ENCODE measurements around the gene LMNTD1. TPM values are rescaled to one million over a fixed set of nuclear protein-coding genes. Genes with fewer than 3 reads are reported as not detected.

LMNTD1 gene
- polyA plus RNA-seq, 1 of the 3 experiments (the other 2 are of a cell fraction) = 0.20 TPM

GRCh38 chr12:25566202-25566949 is 13.3 kb upstream of the LMNTD1 start (continued):
- TF ChIP-seq CTCF (IDR thresholded peaks at IDR 0.05) (no peak), EZH2phosphoT487 (IDR thresholded peaks at IDR 0.05; ENCODE audit: borderline replicate concordance, low read depth) (no peak), FOXM1 (IDR thresholded peaks at IDR 0.05; ENCODE audit: low read depth) (no peak), RFX5 (IDR thresholded peaks at IDR 0.05; ENCODE audit: low read length) (no peak), YY1 (IDR thresholded peaks at IDR 0.05; ENCODE audit: low read depth) (no peak), TCF12 (IDR thresholded peaks at IDR 0.05) (no peak), GATA2 (CRISPR knock-in tag; IDR thresholded peaks at IDR 0.05) (no peak), CHD2 (IDR thresholded peaks at IDR 0.05; ENCODE audit: low read length, partially characterized antibody) (no peak), NRF1 (IDR thresholded peaks at IDR 0.05; ENCODE audit: low read depth, low read length) (no peak)

- WGBS (ENCODE audit: low lambda C conversion rate) = 86% methylated on average over 7 of the region's 7 CpGs
- Histone ChIP-seq H3K9me3 (no peaks in the 10 kb centered on the region), H3K9me2 (no peaks in the 10 kb centered on the region), H3K27me3 (ENCODE audit: insufficient read depth) (no peaks in the 10 kb centered on the region), H3K36me3 (replicated peaks in 1 of 2; ENCODE audit: control insufficient read depth in 1 of 2, insufficient read depth in 2 of 2, low read length in 1 of 2) (no peaks in the 10 kb centered on the region), H3K9ac (no peak overlapping the region), H3K27ac (ENCODE audit: low read depth in 2 of 2, low read length in 1 of 2) (no peak overlapping the region), H3K4me2 (no peak overlapping the region), H3K4me1 (ENCODE audit: control insufficient read depth in 1 of 2, insufficient read depth in 2 of 2, low read depth in 1 of 2, low read length in 1 of 2) (no peaks in the 10 kb centered on the region; a peak in 1 of 4 replicates), H3F3A (replicated peaks; ENCODE audit: insufficient read depth) (peaks cover 5% of the 10 kb centered on the region), H4K20me1 (ENCODE audit: insufficient read depth) (no peaks in the 10 kb centered on the region), H3K4me3 (ENCODE audit: low read depth in 2 of 2, low read length in 1 of 2) (no peak overlapping the region), H2AFZ (ENCODE audit: low read depth) (no peak overlapping the region), H3K79me2 (ENCODE audit: insufficient read depth) (no peaks in the 10 kb centered on the region)
- POLR2A ChIA-PET = no interaction called here
- TF ChIP-seq SMC3 (IDR thresholded peaks at IDR 0.05; ENCODE audit: low read depth, low read length) (no peak), SIN3A (IDR thresholded peaks at IDR 0.05; ENCODE audit: borderline replicate concordance, low read depth, low read length) (no peak), TAF1 (IDR thresholded peaks at IDR 0.05; ENCODE audit: borderline replicate concordance, low read depth, low read length) (no peak), FOXM1 (IDR thresholded peaks at IDR 0.05; ENCODE audit: low read depth) (no peak), ELF1 (IDR thresholded peaks at IDR 0.05) (no peak)
- CTCF ChIA-PET = no interaction called here
- no peak for DNase-seq
Observed at GRCh38 chr12:25558586-25558985, 5.5 kb upstream of the LMNTD1 start.

- H3F3A ChIP-seq (replicated peaks; ENCODE audit: insufficient read depth) = peaks cover 12% of the 10 kb centered on the region
- POLR2A ChIA-PET = no interaction called here
- WGBS (ENCODE audit: low lambda C conversion rate) = 42% methylated on average over 2 of the region's 2 CpGs
- TF ChIP-seq SMC3 (IDR thresholded peaks at IDR 0.05; ENCODE audit: low read depth, low read length) (peak; percentile 29; the same call in 1 of the 2 replicates), RCOR1 (IDR thresholded peaks at IDR 0.05; ENCODE audit: low read length) (no peak), YY1 (IDR thresholded peaks at IDR 0.05; ENCODE audit: low read depth) (no peak), CTCF (IDR thresholded peaks at IDR 0.05) (peak; percentile 74), GATA2 (CRISPR knock-in tag; IDR thresholded peaks at IDR 0.05) (no peak), RAD21 (IDR thresholded peaks at IDR 0.05; ENCODE audit: low read length) (peak; percentile 61), EP300 (IDR thresholded peaks at IDR 0.05; ENCODE audit: borderline replicate concordance in 1 of 2, low read depth in 1 of 2, low read length in 1 of 2) (no peak), RXRA (IDR thresholded peaks at IDR 0.05; ENCODE audit: borderline replicate concordance, low read depth) (no peak), NRF1 (IDR thresholded peaks at IDR 0.05; ENCODE audit: low read depth, low read length) (no peak), FOXM1 (IDR thresholded peaks at IDR 0.05; ENCODE audit: low read depth) (no peak)
- TF ChIP-seq, protein P1, sequence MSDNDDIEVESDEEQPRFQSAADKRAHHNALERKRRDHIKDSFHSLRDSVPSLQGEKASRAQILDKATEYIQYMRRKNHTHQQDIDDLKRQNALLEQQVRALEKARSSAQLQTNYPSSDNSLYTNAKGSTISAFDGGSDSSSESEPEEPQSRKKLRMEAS (IDR thresholded peaks at IDR 0.05; ENCODE audit: low read depth) = no peak
- no peaks in the 10 kb centered on the region for H4K20me1 ChIP-seq (ENCODE audit: insufficient read depth)
- H3K4me3 ChIP-seq (ENCODE audit: low read depth in 2 of 2, low read length in 1 of 2) = no peak overlapping the region
- no peaks in the 10 kb centered on the region; a peak in 1 of 4 replicates for H3K4me1 ChIP-seq (ENCODE audit: control insufficient read depth in 1 of 2, insufficient read depth in 2 of 2, low read depth in 1 of 2, low read length in 1 of 2)
- no peak overlapping the region for H3K4me2 ChIP-seq
- no peak overlapping the region for H3K9ac ChIP-seq
- no peaks in the 10 kb centered on the region for H3K36me3 ChIP-seq (replicated peaks in 1 of 2; ENCODE audit: control insufficient read depth in 1 of 2, insufficient read depth in 2 of 2, low read length in 1 of 2)
- DNase-seq = peak; percentile 8
- no peaks in the 10 kb centered on the region for H3K79me2 ChIP-seq (ENCODE audit: insufficient read depth)
- CTCF ChIA-PET = interaction anchor here (1.0 to 1.1 kb wide), 2 partner anchors 11 to 121 kb away, joined by 3 to 6 read pairs; no protein-coding TSS in a partner anchor
- H3K9me2 ChIP-seq = no peaks in the 10 kb centered on the region
- no peak overlapping the region for H3K27ac ChIP-seq (ENCODE audit: low read depth in 2 of 2, low read length in 1 of 2)
- H3K27me3 ChIP-seq (ENCODE audit: insufficient read depth) = no peaks in the 10 kb centered on the region
- H3K9me3 ChIP-seq = no peaks in the 10 kb centered on the region
- H2AFZ ChIP-seq (ENCODE audit: low read depth) = no peak overlapping the region
Observed at GRCh38 chr12:25557830-25558436, 4.8 kb upstream of the LMNTD1 start.
